SU-DHL-6 (cell line): ENCODE results near the gene USF2.

Experiments used
- EZH2phosphoT487 ChIP-seq: fragments of 200-600 bp; sonication (generic), shearing (Covaris generic); conservative IDR thresholded peaks from 2 replicates; pipeline ENCODE4 v1.6.1; 2018; ENCODE audit warnings: mild to moderate bottlenecking, antibody characterized with exemption, low read length, moderate library complexity, mixed read lengths
- TF ChIP-seq, protein P1 (sequence below): fragments of 200-600 bp; sonication (generic); IDR thresholded peaks from one replicate; pipeline ENCODE4 v1.5.1; 2017; ENCODE audit warnings: antibody characterized with exemption, mild to moderate bottlenecking, low read length, moderate library complexity; ENCODE audit not compliant: insufficient read depth, poor library complexity, severe bottlenecking

DNA sequence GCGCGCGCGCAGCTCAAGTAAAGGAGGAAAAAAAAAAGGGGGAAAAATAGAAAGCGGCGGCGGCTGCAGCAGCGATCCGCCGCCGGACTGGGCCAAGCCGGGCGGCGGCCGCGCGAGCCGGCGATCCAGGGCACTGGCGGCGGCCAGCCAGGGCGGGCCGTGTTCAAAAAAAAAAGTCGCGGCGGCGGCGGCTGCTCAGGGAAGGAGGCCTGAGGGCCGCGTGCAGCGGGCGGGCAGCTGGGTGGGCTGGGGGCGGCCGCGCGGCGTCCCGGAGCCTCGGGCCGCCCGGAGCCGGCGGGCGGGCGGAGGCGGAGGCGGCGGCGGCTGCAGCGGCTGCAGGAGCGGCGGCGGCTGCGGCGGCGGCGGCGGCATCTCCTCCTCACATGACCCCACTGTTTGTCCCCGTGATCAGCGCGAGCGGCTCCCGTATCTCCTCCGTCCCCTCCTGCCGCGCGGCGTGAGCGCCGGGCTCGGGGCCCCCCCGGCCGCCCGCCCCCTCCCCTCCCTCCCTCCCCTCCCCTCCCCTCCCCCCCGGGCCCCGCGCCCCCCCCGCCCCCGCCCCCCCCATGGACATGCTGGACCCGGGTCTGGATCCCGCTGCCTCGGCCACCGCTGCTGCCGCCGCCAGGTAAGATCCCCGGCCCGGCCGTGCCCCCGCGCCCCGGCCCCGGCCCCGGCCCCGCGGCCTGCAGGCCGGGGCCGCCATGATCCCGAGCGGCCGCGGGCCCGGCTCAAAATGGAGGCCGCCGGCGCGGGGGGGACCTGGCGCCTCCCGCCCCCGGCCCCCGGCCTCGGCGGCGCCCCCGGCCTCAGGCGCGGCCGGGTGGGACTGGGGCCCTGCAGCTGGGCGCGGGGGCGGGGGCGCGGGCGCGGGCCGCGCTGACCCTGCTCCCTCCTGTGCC, at the start of gene USF2:
- TF ChIP-seq, protein P1, sequence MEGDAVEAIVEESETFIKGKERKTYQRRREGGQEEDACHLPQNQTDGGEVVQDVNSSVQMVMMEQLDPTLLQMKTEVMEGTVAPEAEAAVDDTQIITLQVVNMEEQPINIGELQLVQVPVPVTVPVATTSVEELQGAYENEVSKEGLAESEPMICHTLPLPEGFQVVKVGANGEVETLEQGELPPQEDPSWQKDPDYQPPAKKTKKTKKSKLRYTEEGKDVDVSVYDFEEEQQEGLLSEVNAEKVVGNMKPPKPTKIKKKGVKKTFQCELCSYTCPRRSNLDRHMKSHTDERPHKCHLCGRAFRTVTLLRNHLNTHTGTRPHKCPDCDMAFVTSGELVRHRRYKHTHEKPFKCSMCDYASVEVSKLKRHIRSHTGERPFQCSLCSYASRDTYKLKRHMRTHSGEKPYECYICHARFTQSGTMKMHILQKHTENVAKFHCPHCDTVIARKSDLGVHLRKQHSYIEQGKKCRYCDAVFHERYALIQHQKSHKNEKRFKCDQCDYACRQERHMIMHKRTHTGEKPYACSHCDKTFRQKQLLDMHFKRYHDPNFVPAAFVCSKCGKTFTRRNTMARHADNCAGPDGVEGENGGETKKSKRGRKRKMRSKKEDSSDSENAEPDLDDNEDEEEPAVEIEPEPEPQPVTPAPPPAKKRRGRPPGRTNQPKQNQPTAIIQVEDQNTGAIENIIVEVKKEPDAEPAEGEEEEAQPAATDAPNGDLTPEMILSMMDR: no peak
- TF ChIP-seq EZH2phosphoT487: no peak
